HUES48 (cell line): ENCODE data around the gene CCND1.

Experiments
- H3K27ac ChIP-seq: one replicate; pipeline ENCODE4 v1.7.0; 2013; ENCODE audit warnings: low read depth, low read length, inconsistent platforms
- H3K27me3 ChIP-seq: 2 replicates; pipeline ENCODE4 v1.6.1; 2013; ENCODE audit warnings: mild to moderate bottlenecking, low read length; ENCODE audit not compliant: control insufficient read depth, insufficient read depth
- H3K36me3 ChIP-seq: 2 replicates; pipeline ENCODE4 v1.6.1; 2013; ENCODE audit warnings: low read length; ENCODE audit not compliant: control insufficient read depth, insufficient read depth
- H3K4me1 ChIP-seq: 2 replicates; pipeline ENCODE4 v1.6.1; 2013; ENCODE audit warnings: mild to moderate bottlenecking, low read length; ENCODE audit not compliant: control insufficient read depth, insufficient read depth
- H3K4me3 ChIP-seq: 2 replicates; pipeline ENCODE4 v1.5.1; 2013; ENCODE audit warnings: mild to moderate bottlenecking, low read depth, low read length
- H3K9ac ChIP-seq: 2 replicates; pipeline ENCODE4 v1.6.1; 2013; ENCODE audit warnings: mild to moderate bottlenecking, low read depth, low read length, moderate library complexity
- H3K9me3 ChIP-seq: 2 replicates; pipeline ENCODE4 v1.6.1; 2013; ENCODE audit warnings: low read length; ENCODE audit not compliant: control insufficient read depth, insufficient read depth

CCND1 gene

DNA sequence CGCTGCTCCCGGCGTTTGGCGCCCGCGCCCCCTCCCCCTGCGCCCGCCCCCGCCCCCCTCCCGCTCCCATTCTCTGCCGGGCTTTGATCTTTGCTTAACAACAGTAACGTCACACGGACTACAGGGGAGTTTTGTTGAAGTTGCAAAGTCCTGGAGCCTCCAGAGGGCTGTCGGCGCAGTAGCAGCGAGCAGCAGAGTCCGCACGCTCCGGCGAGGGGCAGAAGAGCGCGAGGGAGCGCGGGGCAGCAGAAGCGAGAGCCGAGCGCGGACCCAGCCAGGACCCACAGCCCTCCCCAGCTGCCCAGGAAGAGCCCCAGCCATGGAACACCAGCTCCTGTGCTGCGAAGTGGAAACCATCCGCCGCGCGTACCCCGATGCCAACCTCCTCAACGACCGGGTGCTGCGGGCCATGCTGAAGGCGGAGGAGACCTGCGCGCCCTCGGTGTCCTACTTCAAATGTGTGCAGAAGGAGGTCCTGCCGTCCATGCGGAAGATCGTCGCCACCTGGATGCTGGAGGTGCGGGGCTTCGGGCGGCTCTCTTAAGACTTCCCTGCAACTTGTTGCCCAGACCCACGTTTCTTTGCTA lies at the start of gene CCND1:
Gene CCND1 (plus strand): TSS at position 162 of the 587 bp plus-strand sequence. CDS start 158 bp downstream, at position 320.
- peak within 1 kb of the TSS; percentile 87 for H3K9ac ChIP-seq
- H3K4me3 ChIP-seq: peak within 1 kb of the TSS; percentile 87
- H3K9me3 ChIP-seq: no peaks in the 10 kb centered on the region
- H3K36me3 ChIP-seq: peaks cover 24% of the 10 kb centered on the region
- peaks cover 24% of the 10 kb centered on the region for H3K27me3 ChIP-seq
- peak within 1 kb of the TSS; percentile 83 for H3K27ac ChIP-seq
- peaks cover 11% of the 10 kb centered on the region for H3K4me1 ChIP-seq

DNA sequence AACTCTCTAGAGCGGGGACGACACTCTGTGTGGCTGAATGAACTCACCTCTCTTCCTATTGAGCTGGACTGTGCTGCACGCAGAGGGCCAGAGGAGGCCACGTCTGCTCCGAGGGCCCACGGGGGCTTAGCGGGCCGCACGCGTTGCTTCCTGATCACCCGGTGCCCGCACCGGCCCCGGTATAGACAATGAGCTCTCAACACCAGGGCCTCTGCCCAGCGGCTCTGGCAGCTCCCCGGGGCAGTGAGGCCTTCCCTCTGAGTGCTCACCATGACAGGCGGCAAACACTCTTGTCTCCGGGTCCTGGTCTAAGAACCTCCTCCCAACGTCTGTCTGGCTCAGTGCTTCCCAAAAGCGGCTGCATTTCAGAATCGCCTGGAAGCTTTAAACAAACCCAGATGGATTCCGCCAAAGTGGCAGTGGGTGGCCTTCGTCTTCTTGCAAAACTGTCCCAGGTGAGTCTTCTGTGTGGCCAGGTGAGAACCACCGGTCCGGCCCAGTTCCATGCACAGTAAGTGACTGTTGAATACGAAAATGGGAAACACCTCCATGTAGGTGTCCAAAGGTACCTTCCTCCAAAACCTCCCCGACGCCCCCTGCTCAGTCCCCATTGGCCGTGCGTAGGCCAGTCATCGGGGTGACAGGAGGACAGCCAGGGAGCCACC lies 47.8 kb upstream of the CCND1 start:
- no peak overlapping the region for H3K4me3 ChIP-seq
- H3K27me3 ChIP-seq: no peaks in the 10 kb centered on the region
- no peaks in the 10 kb centered on the region for H3K9me3 ChIP-seq
- H3K9ac ChIP-seq: no peak overlapping the region
- no peak overlapping the region for H3K27ac ChIP-seq
- no peaks in the 10 kb centered on the region for H3K36me3 ChIP-seq
- H3K4me1 ChIP-seq: no peaks in the 10 kb centered on the region

GRCh38 chr11:69593851-69594250 lies 47.1 kb upstream of the CCND1 start:
- Histone ChIP-seq H3K9ac (no peak overlapping the region), H3K27me3 (no peaks in the 10 kb centered on the region), H3K9me3 (no peaks in the 10 kb centered on the region), H3K27ac (no peak overlapping the region), H3K36me3 (no peaks in the 10 kb centered on the region), H3K4me3 (no peak overlapping the region), H3K4me1 (no peaks in the 10 kb centered on the region)

GRCh38 chr11:69594481-69594880 lies 46.5 kb upstream of the CCND1 start:
- H3K27ac ChIP-seq: no peak overlapping the region
- H3K4me1 ChIP-seq: no peaks in the 10 kb centered on the region
- no peak overlapping the region for H3K4me3 ChIP-seq
- no peaks in the 10 kb centered on the region for H3K9me3 ChIP-seq
- H3K9ac ChIP-seq: no peak overlapping the region
- H3K27me3 ChIP-seq: no peaks in the 10 kb centered on the region
- no peaks in the 10 kb centered on the region for H3K36me3 ChIP-seq

DNA sequence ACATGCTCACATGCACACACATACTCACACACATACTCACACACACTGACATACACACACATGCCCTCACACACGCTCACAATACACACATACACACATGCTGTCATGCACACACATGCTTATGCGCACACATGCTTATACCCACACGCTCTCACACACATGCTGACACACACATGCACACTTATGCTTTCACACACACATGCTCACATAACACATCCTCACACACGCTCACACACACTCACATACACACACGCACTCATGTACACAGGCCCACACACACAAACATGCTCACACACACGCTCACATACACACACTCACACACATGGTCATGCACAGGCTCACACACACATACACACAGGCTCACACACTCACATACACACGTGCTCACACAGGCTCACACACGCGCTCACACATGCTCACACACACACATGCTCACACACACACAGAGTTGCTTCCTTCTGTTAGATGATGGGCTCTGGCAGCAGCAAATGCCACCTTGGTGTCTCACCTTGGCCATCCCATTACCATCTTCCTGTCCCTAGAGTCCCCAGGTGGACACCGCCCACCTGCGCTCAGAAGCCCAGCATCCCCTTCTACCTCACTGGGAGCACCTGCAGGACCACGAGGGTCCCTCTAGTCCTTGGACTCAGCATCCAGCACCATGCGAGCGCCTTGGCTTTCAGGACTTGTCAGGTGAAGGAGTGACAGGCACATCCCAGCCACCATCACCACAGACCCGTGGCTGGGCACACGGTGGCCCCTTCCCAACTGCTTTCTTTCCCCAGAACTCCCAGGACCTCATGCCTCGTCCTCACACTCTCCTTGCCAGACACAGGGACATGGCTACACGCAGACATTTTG lies 44.9 kb upstream of the CCND1 start:
- no peak overlapping the region for H3K27ac ChIP-seq
- H3K36me3 ChIP-seq: no peaks in the 10 kb centered on the region
- H3K9me3 ChIP-seq: no peaks in the 10 kb centered on the region
- no peaks in the 10 kb centered on the region for H3K4me1 ChIP-seq
- no peak overlapping the region for H3K4me3 ChIP-seq
- no peak overlapping the region for H3K9ac ChIP-seq
- no peaks in the 10 kb centered on the region for H3K27me3 ChIP-seq

DNA sequence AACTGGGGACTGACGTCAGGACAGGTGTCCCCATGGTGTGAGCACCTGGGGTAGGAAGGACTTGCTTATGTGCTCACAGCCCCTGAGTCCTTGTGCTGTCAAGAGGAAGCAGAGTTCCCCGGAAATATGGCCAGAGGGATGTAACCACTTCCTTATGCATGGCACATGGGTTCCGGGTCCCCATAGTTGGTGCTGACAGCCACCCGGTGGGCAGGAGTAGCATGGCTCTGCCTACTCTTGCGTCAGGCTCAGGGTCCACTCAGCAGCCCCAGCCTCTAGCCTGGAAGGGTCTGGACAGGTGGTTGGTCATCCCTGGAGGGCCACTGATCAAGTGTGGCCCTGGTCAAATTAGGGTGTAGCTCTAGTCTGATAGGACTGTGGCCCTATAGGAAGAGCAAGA lies 42.8 kb upstream of the CCND1 start:
- H3K4me3 ChIP-seq: no peak overlapping the region
- no peak overlapping the region for H3K9ac ChIP-seq
- H3K4me1 ChIP-seq: peaks cover 3% of the 10 kb centered on the region
- no peak overlapping the region for H3K27ac ChIP-seq
- H3K36me3 ChIP-seq: no peaks in the 10 kb centered on the region
- no peaks in the 10 kb centered on the region for H3K9me3 ChIP-seq
- H3K27me3 ChIP-seq: no peaks in the 10 kb centered on the region

DNA sequence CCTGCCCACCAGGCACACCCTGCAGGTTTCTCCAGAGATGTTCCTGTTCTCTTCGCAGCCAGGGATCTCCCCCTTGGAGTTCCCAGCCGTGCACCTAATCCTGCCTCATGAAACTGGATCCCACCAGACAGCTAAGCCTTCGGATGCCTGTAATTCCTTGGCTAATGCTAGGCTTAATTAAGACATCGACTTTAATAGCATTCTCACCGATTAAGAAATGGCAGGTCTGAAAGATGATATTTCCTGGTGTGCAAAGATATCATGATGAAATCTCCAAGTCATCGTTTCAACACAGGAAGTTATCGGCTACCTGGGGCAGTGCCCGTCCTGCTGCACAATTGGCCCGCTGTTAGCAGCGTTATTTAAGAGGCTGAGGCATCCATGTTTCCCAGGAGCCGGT lies 41.5 kb upstream of the CCND1 start:
- H3K4me3 ChIP-seq: no peak overlapping the region
- H3K27ac ChIP-seq: no peak overlapping the region
- no peaks in the 10 kb centered on the region for H3K27me3 ChIP-seq
- H3K36me3 ChIP-seq: no peaks in the 10 kb centered on the region
- H3K9me3 ChIP-seq: no peaks in the 10 kb centered on the region
- peaks cover 13% of the 10 kb centered on the region for H3K4me1 ChIP-seq
- no peak overlapping the region for H3K9ac ChIP-seq

DNA sequence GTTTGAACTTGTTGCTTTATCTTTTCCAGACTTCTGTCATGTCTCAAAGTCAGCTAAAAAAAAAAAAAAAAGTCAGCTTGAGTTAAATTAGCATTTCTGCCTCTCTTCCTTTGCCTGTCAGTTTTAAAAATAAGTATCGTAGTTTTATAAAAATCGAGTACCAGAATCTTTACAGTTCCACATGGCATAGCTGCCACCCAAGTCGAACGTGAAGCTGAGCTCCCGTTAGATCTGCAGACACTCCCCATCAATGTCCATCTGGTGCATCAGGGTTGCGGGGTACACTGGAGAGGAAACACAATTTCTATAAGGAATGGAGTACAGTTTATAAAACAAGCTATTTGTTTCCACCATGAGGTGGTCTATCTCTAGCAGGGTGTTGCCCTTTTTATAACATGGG lies 41.0 kb upstream of the CCND1 start:
- Histone ChIP-seq H3K27me3 (no peaks in the 10 kb centered on the region), H3K36me3 (no peaks in the 10 kb centered on the region), H3K27ac (no peak overlapping the region), H3K4me3 (no peak overlapping the region), H3K4me1 (peaks cover 13% of the 10 kb centered on the region), H3K9ac (no peak overlapping the region), H3K9me3 (no peaks in the 10 kb centered on the region)

- no peak overlapping the region for H3K27ac ChIP-seq
These were observed 39.7 kb upstream of the CCND1 start for GRCh38 chr11:69601011-69601975.

DNA sequence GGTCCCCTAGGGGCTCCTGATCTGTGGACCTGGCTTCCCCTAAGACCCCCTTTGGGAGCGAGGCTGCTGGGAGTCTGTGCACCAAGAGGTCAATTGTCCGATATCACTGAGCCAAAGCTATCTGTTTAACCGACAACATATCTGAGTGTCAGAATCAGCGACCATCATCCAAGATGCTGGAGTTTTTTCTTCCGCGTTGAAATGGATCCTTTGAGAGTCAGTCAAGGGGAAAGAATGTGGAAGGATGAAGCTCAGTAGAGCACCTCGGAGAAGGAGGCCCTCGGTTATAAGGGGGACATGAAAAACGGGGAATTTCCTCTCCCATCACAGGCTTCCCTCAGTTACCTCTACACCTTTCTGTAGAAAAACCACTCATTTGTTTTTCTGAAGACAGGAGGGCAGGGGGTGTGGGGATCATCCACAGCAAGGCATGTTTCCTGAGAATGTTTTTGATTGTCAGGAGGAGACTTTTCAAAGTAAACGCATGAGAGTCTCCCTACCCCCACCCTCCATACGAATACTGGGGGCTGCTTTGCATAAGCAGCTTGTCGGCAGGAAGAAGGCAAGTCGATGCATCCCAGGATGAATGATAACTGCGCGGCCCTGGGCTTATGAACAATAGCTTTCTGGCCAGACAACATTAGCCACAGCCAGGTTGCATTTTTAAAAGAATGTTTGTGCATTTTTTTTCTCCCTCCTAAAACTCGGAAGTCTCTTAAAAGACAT lies 37.7 kb upstream of the CCND1 start:
- Histone ChIP-seq H3K27ac (no peak overlapping the region), H3K9ac (no peak overlapping the region), H3K4me1 (peaks cover 13% of the 10 kb centered on the region), H3K4me3 (no peak overlapping the region), H3K36me3 (no peaks in the 10 kb centered on the region), H3K9me3 (no peaks in the 10 kb centered on the region), H3K27me3 (no peaks in the 10 kb centered on the region)

More at GRCh38 chr11:69601011-69601975, 39.7 kb upstream of the CCND1 start:
- Histone ChIP-seq H3K36me3 (no peaks in the 10 kb centered on the region), H3K9ac (no peak overlapping the region), H3K4me1 (peaks cover 13% of the 10 kb centered on the region), H3K4me3 (no peak overlapping the region), H3K9me3 (no peaks in the 10 kb centered on the region), H3K27me3 (no peaks in the 10 kb centered on the region)
